Kidney epithelial cell (primary cell): ENCODE measurements around the gene POU4F1. TPM values are rescaled to one million over a fixed set of nuclear protein-coding genes. Genes with fewer than 3 reads are reported as not detected.
A peak's percentile ranks its signal among the peaks of the same experiment; 100 is the strongest.

Experiments
- DNase-seq: peaks from one replicate; pipeline ENCODE4 v3.0.0-alpha.2; 2010; ENCODE audit warnings: low read depth
- H3K27me3 ChIP-seq: 2 replicates; pipeline ENCODE4 v1.6.0; 2011; ENCODE audit warnings: low read length; ENCODE audit not compliant: control insufficient read depth, insufficient read depth
- H3K36me3 ChIP-seq: 2 replicates; pipeline ENCODE4 v1.5.1; 2011; ENCODE audit warnings: low read length; ENCODE audit not compliant: control insufficient read depth, insufficient read depth
- H3K4me3 ChIP-seq: 2 replicates; pipeline ENCODE4 v1.5.1; 2011; ENCODE audit warnings: low read depth, mild to moderate bottlenecking, control low read depth, low read length
- CTCF ChIP-seq: IDR thresholded peaks from 2 replicates; pipeline ENCODE4 v1.5.1; 2011; ENCODE audit warnings: mild to moderate bottlenecking, moderate library complexity, low read length, control low read depth, inconsistent platforms; ENCODE audit not compliant: insufficient read depth, poor library complexity, severe bottlenecking
- total RNA-seq: library from RNA; depleted of rRNA; stranded (reverse); fragments of >200 nt; gene quantifications from 2 replicates; pipeline ENCODE4 v1.2.3, GENCODE V29; 2015

POU4F1 gene
- total RNA-seq, 1 donor from 2014 or later = 0.13 TPM

GRCh38 chr13:78608688-78609463 lies 5.5 kb upstream of the POU4F1 start:
- Histone ChIP-seq H3K27me3 (peaks cover 67% of the 10 kb centered on the region), H3K4me3 (peak overlapping the region; percentile 29)

GRCh38 chr13:78608252-78608687 lies 4.9 kb upstream of the POU4F1 start:
- no peak overlapping the region for H3K4me3 ChIP-seq
- no peak for TF ChIP-seq CTCF
- peaks cover 73% of the 10 kb centered on the region for H3K27me3 ChIP-seq
- no peak for DNase-seq
- H3K36me3 ChIP-seq = no peaks in the 10 kb centered on the region

More at GRCh38 chr13:78608688-78609463, 5.5 kb upstream of the POU4F1 start:
- DNase-seq = no peak
- H3K36me3 ChIP-seq = no peaks in the 10 kb centered on the region
- TF ChIP-seq CTCF = no peak

- H3K27me3 ChIP-seq = peaks cover 79% of the 10 kb centered on the region
These were observed 4.3 kb upstream of the POU4F1 start for GRCh38 chr13:78607409-78608251.

GRCh38 chr13:78606471-78607408 lies 3.4 kb upstream of the POU4F1 start:
- TF ChIP-seq CTCF = no peak
- no peak overlapping the region for H3K4me3 ChIP-seq
- no peaks in the 10 kb centered on the region for H3K36me3 ChIP-seq
- DNase-seq = no peak
- peaks cover 83% of the 10 kb centered on the region for H3K27me3 ChIP-seq

More at GRCh38 chr13:78607409-78608251, 4.3 kb upstream of the POU4F1 start:
- H3K4me3 ChIP-seq = no peak overlapping the region
- H3K36me3 ChIP-seq = no peaks in the 10 kb centered on the region
- no peak for TF ChIP-seq CTCF
- no peak for DNase-seq

- TF ChIP-seq CTCF = peak; percentile 27
- Histone ChIP-seq H3K27me3 (peaks cover 97% of the 10 kb centered on the region), H3K4me3 (no peak overlapping the region), H3K36me3 (no peaks in the 10 kb centered on the region)
- no peak for DNase-seq
These were observed 1.6 kb upstream of the POU4F1 start for GRCh38 chr13:78604782-78605611.
